Fibroblast of lung (primary cell): ENCODE results near the gene TMEM120B.

Experiments
- EZH2 ChIP-seq: IDR thresholded peaks from 2 replicates; pipeline ENCODE4 v1.5.1; 2012; ENCODE audit warnings: low read length, control low read depth, mild to moderate bottlenecking; ENCODE audit errors: missing control alignments
- TF ChIP-seq, protein P1 (sequence below), 2 donors: IDR thresholded peaks in 1 of 2; conservative IDR thresholded peaks in 1 of 2; 1 replicate in 1 of 2; 2 replicates in 1 of 2; pipeline ENCODE4 v1.5.1; 2011 to 2012; ENCODE audit warnings: low read length in 2 of 2, control low read depth in 1 of 2, inconsistent platforms in 1 of 2, low read depth in 1 of 2, mild to moderate bottlenecking in 1 of 2

DNA sequence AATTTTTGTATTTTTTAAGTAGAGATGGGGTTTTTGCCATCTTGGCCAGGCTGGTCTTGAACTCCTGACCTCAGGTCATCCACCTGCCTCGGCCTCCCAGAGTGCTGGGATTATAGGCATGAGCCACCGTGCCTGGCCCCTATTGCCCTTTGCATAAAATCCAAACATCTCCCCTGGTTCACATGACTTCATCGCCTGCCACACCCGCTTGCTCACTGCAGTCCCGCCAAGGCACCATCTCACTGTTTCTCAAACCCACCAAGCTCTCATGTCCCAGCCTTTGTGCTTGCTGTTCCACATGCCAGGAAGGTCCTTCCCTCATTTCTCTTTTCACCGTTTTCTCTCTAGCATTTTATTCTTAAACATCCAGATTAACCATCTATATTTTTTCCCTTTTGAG, 71.2 kb downstream of the TMEM120B start:
- TF ChIP-seq, protein P1, sequence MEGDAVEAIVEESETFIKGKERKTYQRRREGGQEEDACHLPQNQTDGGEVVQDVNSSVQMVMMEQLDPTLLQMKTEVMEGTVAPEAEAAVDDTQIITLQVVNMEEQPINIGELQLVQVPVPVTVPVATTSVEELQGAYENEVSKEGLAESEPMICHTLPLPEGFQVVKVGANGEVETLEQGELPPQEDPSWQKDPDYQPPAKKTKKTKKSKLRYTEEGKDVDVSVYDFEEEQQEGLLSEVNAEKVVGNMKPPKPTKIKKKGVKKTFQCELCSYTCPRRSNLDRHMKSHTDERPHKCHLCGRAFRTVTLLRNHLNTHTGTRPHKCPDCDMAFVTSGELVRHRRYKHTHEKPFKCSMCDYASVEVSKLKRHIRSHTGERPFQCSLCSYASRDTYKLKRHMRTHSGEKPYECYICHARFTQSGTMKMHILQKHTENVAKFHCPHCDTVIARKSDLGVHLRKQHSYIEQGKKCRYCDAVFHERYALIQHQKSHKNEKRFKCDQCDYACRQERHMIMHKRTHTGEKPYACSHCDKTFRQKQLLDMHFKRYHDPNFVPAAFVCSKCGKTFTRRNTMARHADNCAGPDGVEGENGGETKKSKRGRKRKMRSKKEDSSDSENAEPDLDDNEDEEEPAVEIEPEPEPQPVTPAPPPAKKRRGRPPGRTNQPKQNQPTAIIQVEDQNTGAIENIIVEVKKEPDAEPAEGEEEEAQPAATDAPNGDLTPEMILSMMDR (conservative IDR thresholded peaks at IDR 0.05 in 1 of 2, IDR thresholded peaks at IDR 0.05 in 1 of 2; ENCODE audit: low read depth in 1 of 2, low read length in 2 of 2), result no peak
- TF ChIP-seq EZH2, result no peak
